H7 (cell line): Measurements from ENCODE around the gene PTPRD. TPM values are rescaled to one million over a fixed set of nuclear protein-coding genes. Genes with fewer than 3 reads are reported as not detected.

Experiments
- DNase-seq: peaks from one replicate; pipeline ENCODE4 v3.0.0; 2012
- H3K27me3 ChIP-seq: 2 replicates; pipeline ENCODE4 v1.6.0; 2011; ENCODE audit warnings: mild to moderate bottlenecking, low read length; ENCODE audit not compliant: control insufficient read depth, insufficient read depth
- H3K36me3 ChIP-seq: replicated peaks from 2 replicates; pipeline ENCODE4 v1.5.1; 2011; ENCODE audit warnings: low read length; ENCODE audit not compliant: control insufficient read depth, insufficient read depth
- H3K4me3 ChIP-seq: 2 replicates; pipeline ENCODE4 v1.5.1; 2011; ENCODE audit warnings: low read depth, mild to moderate bottlenecking, control low read depth, low read length, moderate library complexity; ENCODE audit not compliant: insufficient read depth
- total RNA-seq: library from RNA; depleted of rRNA; stranded (reverse); fragments of >200 nt; shearing (Covaris generic); gene quantifications from 2 replicates; pipeline ENCODE4 v1.2.3, GENCODE V29; 2014

The PTPRD gene
- total RNA-seq, 1 experiment from 2014 or later: 21.5 TPM

DNA sequence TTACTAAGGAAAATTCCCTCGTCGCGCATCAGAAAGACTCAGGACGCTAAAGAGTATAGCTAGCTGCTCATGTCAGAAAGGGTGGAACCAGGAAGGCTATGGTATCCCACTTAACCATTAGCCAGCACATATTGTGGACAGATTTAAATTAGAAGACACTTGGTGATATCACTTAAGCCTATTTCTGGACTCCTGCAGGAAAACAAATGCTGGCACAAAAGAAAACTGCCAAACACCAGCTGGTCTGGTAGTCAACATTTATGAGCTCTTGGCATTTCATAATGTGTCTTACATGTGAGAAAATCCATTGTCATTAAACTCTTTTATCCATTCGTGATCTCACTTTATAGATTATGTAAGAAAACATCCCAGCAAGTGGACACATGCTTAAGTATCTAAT lies 377.4 kb downstream of the PTPRD start:
- DNase-seq: no peak

DNA sequence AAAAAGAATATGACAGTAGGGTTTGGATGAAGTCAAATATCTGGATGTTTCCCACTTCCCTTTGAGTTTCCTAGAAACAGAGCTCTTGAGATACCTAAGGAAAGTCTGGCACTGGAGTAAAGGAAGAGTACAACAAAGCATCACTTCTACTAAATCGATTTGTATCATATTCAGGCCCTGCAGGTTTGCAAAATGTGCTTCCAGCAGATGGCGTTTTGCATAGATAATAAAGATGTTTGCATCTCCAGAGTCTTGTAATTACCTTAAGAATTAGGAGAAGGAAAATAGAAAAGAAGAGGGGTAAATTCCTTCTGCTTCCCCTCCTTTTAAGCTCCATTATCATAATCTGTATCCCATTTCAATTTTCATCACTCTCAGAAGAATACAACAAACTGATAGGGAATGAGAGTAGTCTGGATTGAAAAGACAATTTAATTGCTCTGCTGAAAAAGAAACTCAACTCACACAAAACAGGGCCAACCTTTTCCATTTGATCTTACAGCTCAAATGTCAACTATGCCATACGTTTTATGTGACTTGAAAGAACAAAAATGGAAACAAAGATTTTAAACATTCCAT lies 380.4 kb downstream of the PTPRD start:
- DNase-seq: no peak
- no peaks in the 10 kb centered on the region for H3K27me3 ChIP-seq
- H3K4me3 ChIP-seq: no peak overlapping the region
- H3K36me3 ChIP-seq: no peaks in the 10 kb centered on the region

More for the DNA sequence above, 377.4 kb downstream of the PTPRD start:
- Histone ChIP-seq H3K36me3 (no peaks in the 10 kb centered on the region), H3K27me3 (no peaks in the 10 kb centered on the region), H3K4me3 (no peak overlapping the region)

DNA sequence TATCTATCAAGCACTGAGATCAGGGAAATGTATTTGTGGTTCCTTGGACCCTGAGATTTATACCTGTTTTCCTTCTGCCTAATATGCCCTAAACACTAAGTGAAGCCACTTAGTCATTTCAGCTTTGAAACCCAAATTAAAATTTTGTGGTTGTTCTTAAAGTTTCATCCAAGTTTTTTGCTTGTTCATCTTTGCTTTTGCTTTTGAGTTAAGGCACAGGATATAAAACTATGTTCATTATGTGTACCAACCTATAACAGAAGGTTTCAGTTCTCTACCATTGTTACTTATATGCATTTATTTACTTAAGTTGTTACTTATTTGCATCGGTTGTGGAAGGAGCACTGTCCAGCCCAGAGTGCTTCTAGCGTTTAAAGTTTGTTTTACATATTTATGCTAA lies 382.3 kb downstream of the PTPRD start:
- Histone ChIP-seq H3K27me3 (no peaks in the 10 kb centered on the region), H3K36me3 (no peaks in the 10 kb centered on the region), H3K4me3 (no peak overlapping the region)
- no peak for DNase-seq

DNA sequence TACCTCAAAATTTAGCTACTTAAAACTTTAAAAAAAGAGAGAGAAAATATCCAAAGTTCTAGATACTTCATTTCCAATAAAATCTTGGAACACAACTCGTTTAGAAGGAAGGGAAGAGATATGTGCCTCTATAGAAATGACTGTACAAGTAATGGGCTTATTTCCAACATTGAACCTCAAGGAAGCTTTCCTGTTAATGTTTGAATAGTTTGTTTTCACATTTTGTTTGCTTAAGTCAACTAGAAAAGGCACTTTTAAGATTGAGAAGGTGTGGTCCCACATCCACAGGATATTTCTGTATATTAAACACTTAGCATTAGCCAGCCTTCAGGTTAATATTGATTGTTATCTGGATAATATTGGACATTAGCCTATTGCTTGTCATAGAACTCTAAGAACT lies 384.7 kb downstream of the PTPRD start:
- no peaks in the 10 kb centered on the region for H3K27me3 ChIP-seq

DNA sequence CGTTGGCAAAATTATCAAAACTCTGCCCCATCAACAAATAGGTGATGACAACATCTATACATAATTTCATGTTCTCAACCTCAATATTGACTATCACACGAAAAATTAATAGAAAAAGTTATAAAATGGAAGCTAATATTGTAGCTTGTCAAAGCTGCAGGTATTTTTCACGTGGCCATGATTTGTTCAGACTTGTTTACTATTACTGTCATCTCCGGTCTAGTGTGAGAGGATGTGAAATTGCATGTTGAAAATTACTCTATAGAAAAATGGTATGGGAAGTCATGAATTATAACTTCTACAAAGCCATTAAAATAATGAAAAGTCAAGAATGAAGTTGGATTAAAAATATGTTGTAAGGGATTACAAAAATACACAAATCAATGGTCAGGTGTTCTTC lies 385.8 kb downstream of the PTPRD start:
- H3K27me3 ChIP-seq: no peaks in the 10 kb centered on the region
- no peak overlapping the region for H3K4me3 ChIP-seq
- DNase-seq: no peak
- no peaks in the 10 kb centered on the region for H3K36me3 ChIP-seq

More for the DNA sequence above, 384.7 kb downstream of the PTPRD start:
- Histone ChIP-seq H3K4me3 (no peak overlapping the region), H3K36me3 (no peaks in the 10 kb centered on the region)
- no peak for DNase-seq

DNA sequence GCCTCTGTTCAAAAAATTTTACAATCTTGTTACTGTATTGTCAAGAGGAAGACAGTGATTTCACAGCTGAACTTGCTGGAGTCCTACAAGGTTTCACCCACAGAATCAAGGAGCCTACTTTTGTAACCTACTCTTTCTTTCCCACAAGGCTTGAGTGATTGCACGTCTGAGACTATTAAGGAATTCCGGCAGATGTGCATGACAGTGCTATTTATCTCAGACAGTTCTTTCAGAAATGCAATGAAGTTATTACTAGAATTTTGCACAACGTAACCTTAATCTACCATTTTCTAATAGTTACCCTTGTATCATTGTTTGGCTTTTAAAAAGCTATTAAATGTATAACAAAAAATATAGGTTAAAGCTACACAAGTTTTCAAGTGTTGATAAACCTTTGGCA lies 400.1 kb downstream of the PTPRD start:
- H3K36me3 ChIP-seq: no peaks in the 10 kb centered on the region
- peaks cover 2% of the 10 kb centered on the region; the same call in 1 of the 2 replicates for H3K27me3 ChIP-seq
- no peak overlapping the region for H3K4me3 ChIP-seq
- DNase-seq: no peak

DNA sequence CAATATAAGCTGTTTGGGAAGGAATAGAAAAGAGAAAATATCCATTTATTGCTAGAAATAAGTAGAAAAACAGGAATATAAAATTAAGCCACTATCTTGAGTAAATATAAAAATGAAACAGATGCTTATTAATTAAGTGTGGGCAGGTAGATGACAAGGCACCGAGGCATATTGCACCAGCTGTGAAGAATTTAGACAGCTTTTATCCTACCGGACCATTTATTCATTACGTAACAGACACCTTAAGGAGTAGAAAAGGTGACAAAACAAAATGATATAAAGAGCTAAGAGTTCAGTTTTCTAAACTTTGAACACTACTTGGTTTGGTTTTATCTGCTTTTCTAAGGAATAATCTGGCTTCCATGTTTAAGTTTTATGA lies 404.1 kb downstream of the PTPRD start:
- no peaks in the 10 kb centered on the region for H3K36me3 ChIP-seq
- peak overlapping the region; percentile 31 for H3K4me3 ChIP-seq
- no peak for DNase-seq
- H3K27me3 ChIP-seq: peaks cover 2% of the 10 kb centered on the region; the same call in 1 of the 2 replicates

DNA sequence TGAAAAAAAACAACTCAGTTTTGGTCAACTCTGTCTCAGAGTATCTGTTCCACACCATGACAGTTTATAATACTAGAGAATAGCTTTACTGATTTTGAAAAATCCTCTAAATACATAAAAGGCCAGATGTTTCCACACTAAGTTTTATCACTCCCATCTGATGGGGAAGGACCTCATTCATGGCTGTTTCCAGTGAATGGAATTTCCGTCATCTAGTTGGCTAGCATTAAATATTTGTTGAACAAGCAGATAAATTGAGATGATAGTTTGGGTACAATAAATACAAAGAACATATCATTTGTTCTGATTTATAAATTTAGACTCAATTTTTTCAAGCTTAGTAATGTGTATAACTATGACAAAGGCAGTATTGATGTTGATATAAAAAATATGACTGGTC lies 408.5 kb downstream of the PTPRD start:
- DNase-seq: no peak
- H3K27me3 ChIP-seq: peaks cover 2% of the 10 kb centered on the region; the same call in 1 of the 2 replicates
- H3K4me3 ChIP-seq: no peak overlapping the region
- no peaks in the 10 kb centered on the region for H3K36me3 ChIP-seq

DNA sequence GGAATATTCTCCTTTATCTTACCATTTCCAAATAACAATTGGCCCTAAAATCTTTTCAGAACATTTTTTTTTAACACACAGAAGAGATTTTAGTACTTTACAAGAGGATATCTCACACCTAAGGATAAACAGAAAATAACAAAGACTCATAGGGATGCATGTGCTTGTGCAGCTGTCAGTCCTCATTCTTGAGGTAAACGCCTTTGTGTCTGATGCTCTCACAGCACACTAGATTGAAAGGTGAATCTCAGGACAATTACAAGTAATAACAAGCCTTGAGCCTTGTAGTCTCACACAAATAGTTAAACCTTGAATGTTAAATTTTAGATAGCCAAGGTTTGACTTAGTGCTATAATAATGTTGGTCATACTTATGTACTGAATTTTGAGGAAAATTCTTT lies 439.2 kb downstream of the PTPRD start:
- no peaks in the 10 kb centered on the region for H3K27me3 ChIP-seq

DNA sequence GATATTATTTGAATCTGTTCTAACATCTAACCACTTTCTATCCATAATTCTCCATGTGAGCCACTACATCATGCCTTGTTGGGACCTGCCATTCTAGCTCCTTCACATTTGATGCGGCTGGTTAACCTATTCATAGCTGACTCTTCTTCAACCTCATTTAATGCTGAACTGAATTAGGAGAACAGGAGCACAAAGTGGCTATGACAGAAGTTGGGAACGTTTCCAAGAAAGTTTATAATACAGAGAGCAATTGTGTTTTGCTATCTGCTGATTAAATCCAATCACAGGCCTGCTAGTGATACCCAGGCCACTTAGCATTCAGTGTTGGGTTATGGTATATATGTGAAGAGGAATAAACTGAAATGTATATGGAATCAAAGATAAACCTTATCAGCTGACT lies 440.3 kb downstream of the PTPRD start:
- H3K4me3 ChIP-seq: no peak overlapping the region
- no peaks in the 10 kb centered on the region for H3K27me3 ChIP-seq
- no peak for DNase-seq
- H3K36me3 ChIP-seq: no peaks in the 10 kb centered on the region

More for the DNA sequence above, 439.2 kb downstream of the PTPRD start:
- no peaks in the 10 kb centered on the region for H3K36me3 ChIP-seq
- no peak overlapping the region for H3K4me3 ChIP-seq
- no peak for DNase-seq

DNA sequence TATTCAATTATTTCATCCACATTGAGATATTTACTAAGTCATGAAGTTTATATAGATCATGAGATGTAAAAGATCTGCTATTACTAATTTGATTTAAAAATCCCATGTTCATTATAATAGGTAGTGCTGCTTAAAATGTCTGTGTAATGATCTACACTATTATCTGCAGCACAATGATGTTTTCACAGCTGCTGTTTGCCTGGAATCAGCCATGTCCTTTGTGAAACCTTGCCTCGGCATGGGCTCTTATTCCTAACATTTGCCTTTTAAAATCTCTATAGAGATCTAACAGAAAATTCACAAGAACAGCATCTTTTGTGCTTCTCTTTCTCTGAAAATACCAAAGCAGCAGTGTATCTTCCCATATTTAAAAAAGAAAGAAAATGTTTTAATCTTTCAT lies 444.6 kb downstream of the PTPRD start:
- DNase-seq: no peak

DNA sequence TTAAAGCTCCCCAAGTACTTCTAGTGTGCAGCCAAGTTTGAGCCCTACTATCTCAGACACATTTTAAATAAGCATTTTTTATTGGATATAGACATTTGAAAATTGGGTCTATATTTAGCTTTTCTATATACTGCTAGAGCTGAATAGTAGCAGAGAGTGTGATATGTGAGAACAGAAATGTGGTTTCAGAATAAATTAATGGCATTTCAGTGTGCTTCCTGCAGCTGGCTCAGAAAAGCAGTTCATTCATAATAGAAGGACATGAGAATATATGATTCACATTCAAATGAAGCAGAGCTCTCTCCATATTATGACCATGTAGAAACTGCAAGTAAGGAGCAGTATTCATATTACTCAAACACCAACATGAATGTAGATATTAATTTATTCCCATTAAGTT lies 464.0 kb downstream of the PTPRD start:
- no peak overlapping the region for H3K4me3 ChIP-seq
- no peaks in the 10 kb centered on the region for H3K27me3 ChIP-seq
- DNase-seq: no peak
- H3K36me3 ChIP-seq: no peaks in the 10 kb centered on the region

More for the DNA sequence above, 444.6 kb downstream of the PTPRD start:
- H3K27me3 ChIP-seq: no peaks in the 10 kb centered on the region
- no peaks in the 10 kb centered on the region for H3K36me3 ChIP-seq
- no peak overlapping the region for H3K4me3 ChIP-seq

DNA sequence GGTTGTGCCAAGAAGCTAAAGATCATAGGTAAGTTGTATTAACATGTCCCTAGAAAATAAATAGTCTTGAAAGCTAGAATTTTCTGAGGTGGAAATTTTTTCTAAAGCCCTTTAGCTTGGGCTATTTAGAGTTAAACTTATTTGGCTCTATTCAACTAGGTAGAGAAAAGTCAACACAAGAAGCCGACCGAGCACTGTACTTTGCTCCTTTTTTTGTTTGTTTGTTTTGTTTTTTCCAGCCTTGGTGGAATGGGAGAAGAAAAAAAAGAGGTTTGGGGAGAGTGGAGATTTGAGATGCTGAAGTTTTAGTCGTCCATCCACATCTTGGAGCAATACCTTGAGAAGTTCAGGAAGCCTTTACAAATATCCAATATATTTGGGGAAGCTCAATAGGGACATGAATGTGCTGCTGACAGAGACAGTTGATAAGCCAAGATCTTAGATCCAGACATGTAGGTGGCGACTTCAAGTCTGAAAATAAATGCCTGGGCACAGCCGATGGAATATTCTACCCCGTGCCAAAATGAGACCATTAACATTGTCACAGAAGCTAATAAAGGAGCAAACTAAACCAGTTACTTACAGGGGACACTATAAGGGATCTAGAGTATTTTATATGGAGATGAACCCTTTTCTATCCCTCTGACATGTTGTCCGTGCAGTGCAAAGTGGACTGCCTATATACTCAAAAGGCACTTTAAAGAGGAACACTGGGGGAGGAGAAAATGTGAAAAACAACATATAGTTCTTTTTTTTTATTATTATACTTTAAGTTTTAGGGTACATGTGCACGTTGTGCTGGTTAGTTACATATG lies 466.1 kb downstream of the PTPRD start:
- H3K4me3 ChIP-seq: no peak overlapping the region
- H3K27me3 ChIP-seq: no peaks in the 10 kb centered on the region
- DNase-seq: no peak
- no peaks in the 10 kb centered on the region for H3K36me3 ChIP-seq

DNA sequence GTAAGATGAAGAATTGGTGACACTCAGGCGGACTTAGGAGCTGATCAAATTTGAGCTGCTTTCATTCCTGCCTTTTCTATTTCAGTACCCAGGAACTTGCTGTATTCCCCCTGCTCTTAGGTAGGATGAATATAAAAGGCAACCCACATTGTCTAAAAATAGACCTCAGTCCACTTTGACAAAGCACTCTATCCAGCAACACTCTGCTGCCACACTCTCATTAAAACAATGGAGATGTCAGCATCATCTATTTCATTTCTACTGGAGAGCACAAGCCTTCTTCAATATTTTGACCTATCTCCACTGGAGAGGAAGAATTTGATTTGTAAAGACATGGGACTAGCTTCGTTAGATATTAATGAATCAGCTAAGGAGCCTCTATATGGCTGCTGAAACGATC lies 468.4 kb downstream of the PTPRD start:
- no peaks in the 10 kb centered on the region for H3K27me3 ChIP-seq
- no peaks in the 10 kb centered on the region for H3K36me3 ChIP-seq
- DNase-seq: no peak
- H3K4me3 ChIP-seq: no peak overlapping the region

DNA sequence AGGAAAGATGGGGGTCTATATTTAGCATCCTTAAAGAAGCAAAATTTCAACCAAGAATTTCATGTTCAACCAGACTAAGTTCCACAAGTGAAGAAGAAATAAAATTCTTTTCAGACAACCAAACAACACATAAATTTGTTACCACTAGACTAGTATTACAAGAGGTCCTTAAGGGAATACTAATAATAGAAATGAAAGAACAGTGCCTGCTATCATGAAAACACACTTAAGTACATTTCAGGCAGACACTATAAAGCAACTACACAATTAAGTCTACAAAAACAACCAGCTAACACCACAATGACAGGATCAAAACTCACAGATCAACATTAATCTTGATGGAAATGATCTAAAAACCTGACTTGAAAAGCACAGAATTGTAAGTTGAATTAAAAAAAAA lies 477.2 kb downstream of the PTPRD start:
- no peak for DNase-seq
- no peak overlapping the region for H3K4me3 ChIP-seq
- H3K27me3 ChIP-seq: no peaks in the 10 kb centered on the region
- H3K36me3 ChIP-seq: no peaks in the 10 kb centered on the region
